Measurements from ENCODE around the gene NFATC3.

The NFATC3 gene

GRCh38 chr16:68235108-68235886, 150.1 kb downstream of the NFATC3 start:
- no peak overlapping the region for H3K4me3 ChIP-seq (ENCODE audit: low read depth, low read length)
- no peak for DNase-seq
- TF ChIP-seq CTCF (IDR thresholded peaks at IDR 0.05; ENCODE audit: low read depth, low read length): no peak
- H3K9me3 ChIP-seq: no peaks in the 10 kb centered on the region
- no peaks in the 10 kb centered on the region for H3K36me3 ChIP-seq
- no peaks in the 10 kb centered on the region for H3K27me3 ChIP-seq
- no peaks in the 10 kb centered on the region for H3K4me1 ChIP-seq

GRCh38 chr16:68235887-68236136, 150.6 kb downstream of the NFATC3 start, which contains the start of gene ESRP2:
Gene ESRP2 (minus strand): TSS chr16:68236127. CDS start chr16:68236045, 82 bp downstream.
- H3K36me3 ChIP-seq: no peaks in the 10 kb centered on the region
- no peak for DNase-seq
- H3K27me3 ChIP-seq: no peaks in the 10 kb centered on the region
- H3K9me3 ChIP-seq: no peaks in the 10 kb centered on the region
- peak within 1 kb of the TSS; percentile 63 for H3K4me3 ChIP-seq (ENCODE audit: low read depth, low read length)
- TF ChIP-seq CTCF (IDR thresholded peaks at IDR 0.05; ENCODE audit: low read depth, low read length): no peak
- H3K4me1 ChIP-seq: no peaks in the 10 kb centered on the region

- no peaks in the 10 kb centered on the region for H3K9me3 ChIP-seq
- DNase-seq: no peak
- no peak overlapping the region for H3K4me3 ChIP-seq (ENCODE audit: low read depth, low read length)
- no peak for TF ChIP-seq CTCF (IDR thresholded peaks at IDR 0.05; ENCODE audit: low read depth, low read length)
- no peaks in the 10 kb centered on the region for H3K4me1 ChIP-seq
- H3K27me3 ChIP-seq: no peaks in the 10 kb centered on the region
- no peaks in the 10 kb centered on the region for H3K36me3 ChIP-seq
These were observed 151.1 kb downstream of the NFATC3 start for GRCh38 chr16:68236137-68236825.

GRCh38 chr16:68236826-68237242, 151.7 kb downstream of the NFATC3 start:
- H3K36me3 ChIP-seq: no peaks in the 10 kb centered on the region
- no peaks in the 10 kb centered on the region for H3K9me3 ChIP-seq
- H3K4me1 ChIP-seq: no peaks in the 10 kb centered on the region
- no peak for TF ChIP-seq CTCF (IDR thresholded peaks at IDR 0.05; ENCODE audit: low read depth, low read length)
- H3K27me3 ChIP-seq: no peaks in the 10 kb centered on the region
- DNase-seq: no peak
- peak overlapping the region; percentile 63 for H3K4me3 ChIP-seq (ENCODE audit: low read depth, low read length)

- peak; percentile 98 for DNase-seq
- H3K27me3 ChIP-seq: no peaks in the 10 kb centered on the region
- no peaks in the 10 kb centered on the region for H3K9me3 ChIP-seq
- H3K4me1 ChIP-seq: no peaks in the 10 kb centered on the region
- peak overlapping the region; percentile 63 for H3K4me3 ChIP-seq (ENCODE audit: low read depth, low read length)
- H3K36me3 ChIP-seq: no peaks in the 10 kb centered on the region
- no peak for TF ChIP-seq CTCF (IDR thresholded peaks at IDR 0.05; ENCODE audit: low read depth, low read length)
These were observed 152.3 kb downstream of the NFATC3 start for GRCh38 chr16:68237243-68238028.
